ENCODE data around the gene PIGS. TPM values are rescaled to one million over a fixed set of nuclear protein-coding genes. Genes with fewer than 3 reads are reported as not detected.
A peak's percentile ranks its signal among the peaks of the same experiment; 100 is the strongest.

Gene PIGS
- polyA plus RNA-seq, 3 donors = 59.4 to 87.5 (median 84.9) TPM

GRCh38 chr17:28514561-28515002 is 56.7 kb downstream of the PIGS start:
- TF ChIP-seq CTCF (IDR thresholded peaks at IDR 0.05) = no peak
- intact Hi-C loops (cut with micrococcal nuclease) = no loop called here
- Mint-ChIP-seq H3K9me3 (peaks cover 0 to 9% (median 3%) of the 10 kb centered on the region in 7 donors), H3K4me3 (no peak overlapping the region), H3K27ac (no peak overlapping the region), H3K4me1 (peaks cover 18% of the 10 kb centered on the region), H3K27me3 (ENCODE audit: low read depth in 3 of 3) (peaks cover 0 to 9% (median 8%) of the 10 kb centered on the region in 3 donors), H3K36me3 (no peaks in the 10 kb centered on the region)
- H3K4me2 ChIP-seq (replicated peaks; ENCODE audit: extremely low read depth, low read length, poor library complexity, severe bottlenecking) = no peak overlapping the region
- H3K4me3 ChIP-seq (replicated peaks in 1 of 3; ENCODE audit: low read depth in 2 of 3, low read length in 3 of 3) = no peak overlapping the region
- H3K9me3 ChIP-seq (replicated peaks in 1 of 2; ENCODE audit: control insufficient read depth in 1 of 2, insufficient read depth in 1 of 2, low read length in 2 of 2) = no peaks in the 10 kb centered on the region
- H3K36me3 ChIP-seq (replicated peaks in 1 of 2; ENCODE audit: control insufficient read depth in 1 of 2, insufficient read depth in 2 of 2, low read length in 2 of 2) = no peaks in the 10 kb centered on the region
- DNase-seq = no peak
- no peak overlapping the region for H3K27ac ChIP-seq (ENCODE audit: low read depth in 1 of 2, low read length in 2 of 2)
- no peak overlapping the region for H2AFZ ChIP-seq (ENCODE audit: insufficient read depth, low read depth, low read length, poor library complexity, severe bottlenecking)
- H3K4me1 ChIP-seq (ENCODE audit: control insufficient read depth in 1 of 2, insufficient read depth in 2 of 2, low read length in 2 of 2) = peaks cover 9 to 11% of the 10 kb centered on the region in 2 donors
- H3K79me2 ChIP-seq (ENCODE audit: insufficient read depth, low read length) = no peaks in the 10 kb centered on the region
- H3K9ac ChIP-seq (ENCODE audit: insufficient read depth, low read length, poor library complexity, severe bottlenecking) = no peak overlapping the region
- H4K20me1 ChIP-seq (ENCODE audit: insufficient read depth, low read length) = no peaks in the 10 kb centered on the region
- 82% methylated on average over 8 of the region's 16 CpGs for WGBS (ENCODE audit: insufficient coverage)
- H3K27me3 ChIP-seq (ENCODE audit: control insufficient read depth in 2 of 2, insufficient read depth in 2 of 2, low read length in 2 of 2) = no peaks in the 10 kb centered on the region

- peak overlapping the region in 1 of 7 donors; percentile 31 for H3K27ac Mint-ChIP-seq
- peaks cover 0 to 9% (median 6%) of the 10 kb centered on the region in 3 donors for H3K27me3 Mint-ChIP-seq (ENCODE audit: low read depth in 3 of 3)
- no peaks in the 10 kb centered on the region for H4K20me1 ChIP-seq (ENCODE audit: insufficient read depth, low read length)
- TF ChIP-seq CTCF (IDR thresholded peaks at IDR 0.05) = no peak
- H3K4me3 ChIP-seq (replicated peaks in 1 of 3; ENCODE audit: low read depth in 2 of 3, low read length in 3 of 3) = no peak overlapping the region
- no peak overlapping the region for H3K9ac ChIP-seq (ENCODE audit: insufficient read depth, low read length, poor library complexity, severe bottlenecking)
- no peaks in the 10 kb centered on the region for H3K36me3 Mint-ChIP-seq
- no peak overlapping the region for H2AFZ ChIP-seq (ENCODE audit: insufficient read depth, low read depth, low read length, poor library complexity, severe bottlenecking)
- no peak overlapping the region for H3K27ac ChIP-seq (ENCODE audit: low read depth in 1 of 2, low read length in 2 of 2)
- H3K4me2 ChIP-seq (replicated peaks; ENCODE audit: extremely low read depth, low read length, poor library complexity, severe bottlenecking) = no peak overlapping the region
- no peaks in the 10 kb centered on the region for H3K9me3 ChIP-seq (replicated peaks in 1 of 2; ENCODE audit: control insufficient read depth in 1 of 2, insufficient read depth in 1 of 2, low read length in 2 of 2)
- peaks cover 16% of the 10 kb centered on the region for H3K4me1 Mint-ChIP-seq
- H3K9me3 Mint-ChIP-seq = peaks cover 0 to 9% (median 3%) of the 10 kb centered on the region in 7 donors
- H3K4me3 Mint-ChIP-seq = peak overlapping the region in 1 of 2 donors; percentile 58
- H3K79me2 ChIP-seq (ENCODE audit: insufficient read depth, low read length) = no peaks in the 10 kb centered on the region
- peaks cover 11 to 13% of the 10 kb centered on the region in 2 donors for H3K4me1 ChIP-seq (ENCODE audit: control insufficient read depth in 1 of 2, insufficient read depth in 2 of 2, low read length in 2 of 2)
- H3K27me3 ChIP-seq (ENCODE audit: control insufficient read depth in 2 of 2, insufficient read depth in 2 of 2, low read length in 2 of 2) = no peaks in the 10 kb centered on the region
- no peaks in the 10 kb centered on the region for H3K36me3 ChIP-seq (replicated peaks in 1 of 2; ENCODE audit: control insufficient read depth in 1 of 2, insufficient read depth in 2 of 2, low read length in 2 of 2)
- WGBS (ENCODE audit: insufficient coverage) = 85% methylated on average over 7 of the region's 7 CpGs
- intact Hi-C loops (cut with micrococcal nuclease) = no loop called here
- DNase-seq = no peak
Observed at GRCh38 chr17:28513476-28513875, 57.8 kb downstream of the PIGS start.

All from CD14-positive monocyte (primary cell).